Measurements from ENCODE around the gene RAD23B. TPM values are rescaled to one million over a fixed set of nuclear protein-coding genes. Genes with fewer than 3 reads are reported as not detected.

The RAD23B gene
- 77.6 and 116 TPM in 2 replicates for total RNA-seq

GRCh38 chr9:107282759-107283622 lies at the start of gene RAD23B:
Gene RAD23B, plus strand, starts transcription at chr9:107283279. Its CDS starts 351 bp downstream, at chr9:107283630.

Other genes starting within 250 kb of the RAD23B start
- 0.65 and 1.1 TPM in 2 replicates for gene KLF4, start 206.5 kb downstream of the RAD23B start, total RNA-seq

Measured in epithelial cell of umbilical artery (primary cell).